ENCODE measurements around the gene STK32C. TPM values are rescaled to one million over a fixed set of nuclear protein-coding genes. Genes with fewer than 3 reads are reported as not detected.

STK32C gene
- polyA plus RNA-seq, 1 donor from 2014 or later = 23.2 TPM

GRCh38 chr10:132276706-132277105 is 31.0 kb downstream of the STK32C start:
- no peaks in the 10 kb centered on the region for H3F3A ChIP-seq (ENCODE audit: insufficient read depth, low read length, poor library complexity, severe bottlenecking)
- H3K27ac ChIP-seq (ENCODE audit: low read length) = no peak overlapping the region
- H3K9me2 ChIP-seq (ENCODE audit: insufficient read depth, low read length) = no peaks in the 10 kb centered on the region
- no peak overlapping the region for H3K4me2 ChIP-seq (ENCODE audit: low read length)
- H3K4me3 ChIP-seq (ENCODE audit: low read length) = no peak overlapping the region
- H3K36me3 ChIP-seq (ENCODE audit: insufficient read depth, low read length) = no peaks in the 10 kb centered on the region
- no peaks in the 10 kb centered on the region for H3K79me2 ChIP-seq (replicated peaks; ENCODE audit: insufficient read depth, low read length)
- no peak overlapping the region for H3K9ac ChIP-seq (ENCODE audit: low read length)
- TF ChIP-seq RAD21 (conservative IDR thresholded peaks at IDR 0.05) (no peak), SMC3 (conservative IDR thresholded peaks at IDR 0.05; ENCODE audit: poor library complexity) (no peak), EZH2 (IDR thresholded peaks at IDR 0.05; ENCODE audit: borderline replicate concordance, insufficient read depth, low read length, poor library complexity, severe bottlenecking) (no peak), TAF1 (IDR thresholded peaks at IDR 0.05; ENCODE audit: low read depth) (no peak), MXI1 (conservative IDR thresholded peaks at IDR 0.05; ENCODE audit: poor library complexity, severe bottlenecking) (no peak), REST (IDR thresholded peaks at IDR 0.05; ENCODE audit: borderline replicate concordance) (no peak), POLR2AphosphoS5 (IDR thresholded peaks at IDR 0.05) (no peak), EP300 (conservative IDR thresholded peaks at IDR 0.05; ENCODE audit: poor library complexity, severe bottlenecking) (no peak)
- TF ChIP-seq, protein P1, sequence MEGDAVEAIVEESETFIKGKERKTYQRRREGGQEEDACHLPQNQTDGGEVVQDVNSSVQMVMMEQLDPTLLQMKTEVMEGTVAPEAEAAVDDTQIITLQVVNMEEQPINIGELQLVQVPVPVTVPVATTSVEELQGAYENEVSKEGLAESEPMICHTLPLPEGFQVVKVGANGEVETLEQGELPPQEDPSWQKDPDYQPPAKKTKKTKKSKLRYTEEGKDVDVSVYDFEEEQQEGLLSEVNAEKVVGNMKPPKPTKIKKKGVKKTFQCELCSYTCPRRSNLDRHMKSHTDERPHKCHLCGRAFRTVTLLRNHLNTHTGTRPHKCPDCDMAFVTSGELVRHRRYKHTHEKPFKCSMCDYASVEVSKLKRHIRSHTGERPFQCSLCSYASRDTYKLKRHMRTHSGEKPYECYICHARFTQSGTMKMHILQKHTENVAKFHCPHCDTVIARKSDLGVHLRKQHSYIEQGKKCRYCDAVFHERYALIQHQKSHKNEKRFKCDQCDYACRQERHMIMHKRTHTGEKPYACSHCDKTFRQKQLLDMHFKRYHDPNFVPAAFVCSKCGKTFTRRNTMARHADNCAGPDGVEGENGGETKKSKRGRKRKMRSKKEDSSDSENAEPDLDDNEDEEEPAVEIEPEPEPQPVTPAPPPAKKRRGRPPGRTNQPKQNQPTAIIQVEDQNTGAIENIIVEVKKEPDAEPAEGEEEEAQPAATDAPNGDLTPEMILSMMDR (IDR thresholded peaks at IDR 0.05; ENCODE audit: poor library complexity, severe bottlenecking) = no peak
- no peaks in the 10 kb centered on the region for H3K9me3 ChIP-seq (ENCODE audit: low read length)
- H4K20me1 ChIP-seq (ENCODE audit: insufficient read depth) = no peaks in the 10 kb centered on the region
- H2AFZ ChIP-seq (ENCODE audit: low read depth, low read length) = no peak overlapping the region
- H3K27me3 ChIP-seq (ENCODE audit: insufficient read depth, low read depth, low read length) = no peaks in the 10 kb centered on the region

GRCh38 chr10:132276179-132276675 is 31.5 kb downstream of the STK32C start:
- Histone ChIP-seq H3K27ac (ENCODE audit: low read length) (no peak overlapping the region), H3K4me3 (ENCODE audit: low read length) (no peak overlapping the region), H4K20me1 (ENCODE audit: insufficient read depth) (no peaks in the 10 kb centered on the region), H3K4me2 (ENCODE audit: low read length) (no peak overlapping the region), H3K9me2 (ENCODE audit: insufficient read depth, low read length) (no peaks in the 10 kb centered on the region), H3K27me3 (ENCODE audit: insufficient read depth, low read depth, low read length) (no peaks in the 10 kb centered on the region), H3K9ac (ENCODE audit: low read length) (no peak overlapping the region), H3K9me3 (ENCODE audit: low read length) (no peaks in the 10 kb centered on the region), H2AFZ (ENCODE audit: low read depth, low read length) (no peak overlapping the region), H3K36me3 (ENCODE audit: insufficient read depth, low read length) (no peaks in the 10 kb centered on the region), H3F3A (ENCODE audit: insufficient read depth, low read length, poor library complexity, severe bottlenecking) (no peaks in the 10 kb centered on the region), H3K79me2 (replicated peaks; ENCODE audit: insufficient read depth, low read length) (no peaks in the 10 kb centered on the region)
- TF ChIP-seq EZH2 (IDR thresholded peaks at IDR 0.05; ENCODE audit: borderline replicate concordance, insufficient read depth, low read length, poor library complexity, severe bottlenecking) (no peak), SMC3 (conservative IDR thresholded peaks at IDR 0.05; ENCODE audit: poor library complexity) (no peak)

Data from neural cell (in vitro differentiated cells).